Stimulated activated naive CD4-positive, alpha-beta T cell (primary cell): ENCODE data around the gene NAA35.
"Not testable (repeated sequence)": the region's sequence is repeated elsewhere in the genome, so short reads cannot be mapped to it uniquely, and the experiment has no call there.

ENCODE experiments used
- DNase-seq, 6 experiments: peaks; one replicate each; lab custom pipeline; 2025; lab: John Stamatoyannopoulos, UW

Gene NAA35

GRCh38 chr9:86034863-86035734 lies 94.2 kb downstream of the NAA35 start:
- DNase-seq = no peak

DNA sequence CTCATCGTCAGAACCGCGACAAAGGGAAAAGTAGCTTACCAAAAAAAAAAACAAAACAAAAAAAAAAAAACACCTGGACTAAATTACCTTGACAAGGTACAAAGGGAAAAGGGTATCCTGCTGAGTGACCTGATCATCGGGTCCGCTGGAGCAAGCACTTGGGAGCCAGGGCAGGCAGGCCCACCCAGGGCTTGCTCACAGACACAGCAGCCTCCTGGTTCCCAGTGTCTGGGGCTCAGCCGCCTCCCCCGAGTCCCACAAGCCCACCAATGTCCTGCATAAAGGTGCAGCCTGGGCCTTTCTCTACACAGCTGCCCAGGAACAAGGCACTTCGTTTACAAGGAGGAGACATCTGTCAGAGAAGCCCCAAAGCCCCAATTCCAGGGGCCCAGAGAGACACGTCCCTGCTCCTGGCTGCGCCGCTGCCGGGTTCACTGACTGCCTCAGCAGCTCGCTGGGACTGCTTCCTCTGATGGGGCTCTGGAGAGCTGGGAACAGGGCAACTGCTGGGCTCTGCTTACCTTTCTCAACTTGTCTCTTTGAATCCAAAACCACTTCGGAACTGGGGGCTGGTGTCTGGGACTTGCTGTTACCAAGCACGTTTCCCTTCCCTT lies 95.0 kb downstream of the NAA35 start:
- no peak for DNase-seq

DNA sequence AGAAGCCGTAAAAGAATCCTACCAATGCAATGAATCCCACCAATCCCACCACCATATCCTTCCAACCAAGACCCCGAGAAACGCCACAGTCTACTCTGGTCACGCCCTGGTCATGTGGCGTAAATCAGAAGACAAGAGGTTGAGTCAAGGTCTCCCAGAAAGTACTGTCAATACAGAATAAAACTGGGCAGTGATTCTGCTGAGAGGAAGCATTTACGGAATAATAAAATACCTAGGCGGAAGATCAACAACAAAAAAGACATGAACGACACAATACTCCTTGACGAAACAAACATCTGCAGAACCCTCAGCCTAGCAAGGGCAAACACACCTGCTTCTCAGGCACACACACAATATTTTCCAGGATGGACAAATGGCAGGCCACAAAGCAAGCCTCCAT lies 95.6 kb downstream of the NAA35 start:
- DNase-seq = no peak

GRCh38 chr9:86039991-86040860 lies 99.3 kb downstream of the NAA35 start:
- no peak for DNase-seq

DNA sequence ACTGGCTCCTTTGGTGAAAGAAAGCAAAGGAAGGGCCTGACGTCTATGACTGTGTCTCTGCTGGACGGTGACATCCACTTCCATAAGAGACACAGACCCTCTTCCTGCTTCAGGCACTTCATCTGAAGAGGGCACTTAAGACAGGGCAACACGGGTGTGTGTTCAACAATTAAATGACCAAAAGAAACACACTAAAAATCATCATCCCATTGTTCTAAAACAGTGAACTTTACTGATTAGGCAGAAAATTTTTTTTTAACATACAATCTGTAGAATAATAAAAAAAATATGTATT lies 99.9 kb downstream of the NAA35 start:
- no peak for DNase-seq

DNA sequence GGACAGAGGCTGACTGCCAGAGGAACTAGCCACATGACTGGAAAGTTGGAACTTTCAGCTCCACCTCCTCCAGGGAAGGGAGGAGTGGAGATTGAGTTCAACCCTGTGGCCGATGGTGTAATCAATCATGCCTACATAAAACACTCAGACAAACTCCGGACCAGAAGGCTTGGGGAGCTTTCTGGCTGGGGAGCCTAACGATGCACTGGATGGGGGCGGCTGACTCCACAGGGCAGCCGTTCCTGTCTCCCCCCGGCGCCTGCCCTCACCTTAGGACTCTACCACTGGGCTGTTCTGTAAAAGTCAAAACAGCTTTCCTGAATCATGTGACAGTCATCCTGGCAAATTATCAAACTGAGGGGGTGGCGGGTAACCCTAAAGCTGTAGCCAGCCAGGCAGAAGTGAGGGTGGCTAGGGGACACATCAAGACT lies 100.4 kb downstream of the NAA35 start:
- no peak for DNase-seq

DNA sequence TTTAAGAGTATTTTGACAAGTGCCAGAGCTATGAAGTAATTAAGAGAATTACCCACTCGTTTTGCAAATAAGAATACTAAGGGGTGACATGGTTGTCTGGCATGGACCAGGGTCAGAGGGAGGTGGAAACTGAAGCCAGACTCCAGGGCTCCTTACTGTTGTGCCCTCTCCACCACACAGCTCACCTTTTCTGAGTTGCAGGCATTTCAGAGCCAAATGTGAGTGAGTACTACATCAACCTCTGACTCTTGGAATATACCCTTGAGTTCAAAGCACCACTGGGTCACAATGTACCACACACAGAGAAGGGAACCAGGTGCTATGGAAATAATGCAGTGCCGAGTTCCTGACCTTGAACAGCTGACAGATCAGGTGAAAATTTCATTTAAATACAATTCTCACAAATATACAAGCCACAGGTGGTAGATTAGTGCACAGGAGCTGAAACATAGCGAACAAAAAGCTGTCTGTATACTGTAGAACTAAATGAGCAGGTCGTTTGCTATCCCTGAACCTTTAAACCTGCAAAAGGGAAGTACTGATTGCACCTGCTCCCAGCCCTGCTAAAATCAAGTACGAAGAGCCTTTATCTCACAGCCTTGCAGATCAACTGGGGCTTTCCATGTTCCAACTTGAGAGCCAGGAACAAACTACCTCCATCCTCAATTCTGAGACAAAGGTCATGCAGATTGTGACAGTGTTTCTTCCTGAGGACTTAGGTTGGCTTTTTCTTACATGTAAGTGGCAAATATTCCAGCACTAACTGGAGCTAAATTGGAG lies 101.4 kb downstream of the NAA35 start:
- no peak for DNase-seq

- no peak for DNase-seq
Measured at GRCh38 chr9:86043586-86043985, 102.6 kb downstream of the NAA35 start.

DNA sequence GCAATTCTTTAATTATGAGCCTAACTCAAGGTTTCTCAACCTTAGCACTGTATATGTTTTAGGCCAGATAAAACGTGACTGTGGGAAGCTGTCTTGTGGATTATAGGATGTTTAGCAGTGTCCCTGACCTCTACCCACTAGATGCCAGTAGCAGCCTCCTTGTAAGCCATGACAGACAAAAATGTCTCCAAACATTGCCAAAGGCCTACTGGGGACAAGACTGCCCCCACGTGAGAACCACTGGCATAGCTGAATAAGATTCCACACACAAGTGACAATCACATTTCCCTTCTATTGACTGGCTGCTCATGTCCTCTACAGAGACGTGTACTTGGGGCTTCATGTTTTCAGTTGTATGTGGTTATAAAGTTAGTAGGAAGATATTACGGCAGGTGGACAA lies 103.1 kb downstream of the NAA35 start:
- no peak for DNase-seq

DNA sequence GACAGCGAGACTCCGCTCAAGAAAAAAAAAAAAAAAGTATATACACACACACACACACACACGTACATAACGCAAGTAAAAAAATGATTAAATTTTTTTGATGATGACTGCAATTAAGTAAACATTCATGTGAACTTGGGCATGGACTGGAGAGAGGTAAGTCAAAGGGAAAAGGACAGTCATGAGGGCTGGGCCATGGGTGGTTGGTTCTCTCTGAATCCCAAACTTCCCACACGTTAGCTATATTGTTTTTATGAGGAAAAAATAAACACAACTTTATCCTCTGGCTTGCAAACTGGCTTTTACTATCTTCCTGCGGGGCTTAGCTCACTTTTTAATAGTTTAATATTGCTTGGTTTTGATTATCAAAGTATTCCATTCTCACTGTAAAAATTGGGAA lies 104.7 kb downstream of the NAA35 start:
- no peak for DNase-seq

GRCh38 chr9:86046071-86046636 lies 105.2 kb downstream of the NAA35 start:
- DNase-seq = no peak

- no peak for DNase-seq
Measured at GRCh38 chr9:86046930-86047341, 106.0 kb downstream of the NAA35 start.

GRCh38 chr9:86047361-86047760 lies 106.4 kb downstream of the NAA35 start:
- DNase-seq = no peak

DNA sequence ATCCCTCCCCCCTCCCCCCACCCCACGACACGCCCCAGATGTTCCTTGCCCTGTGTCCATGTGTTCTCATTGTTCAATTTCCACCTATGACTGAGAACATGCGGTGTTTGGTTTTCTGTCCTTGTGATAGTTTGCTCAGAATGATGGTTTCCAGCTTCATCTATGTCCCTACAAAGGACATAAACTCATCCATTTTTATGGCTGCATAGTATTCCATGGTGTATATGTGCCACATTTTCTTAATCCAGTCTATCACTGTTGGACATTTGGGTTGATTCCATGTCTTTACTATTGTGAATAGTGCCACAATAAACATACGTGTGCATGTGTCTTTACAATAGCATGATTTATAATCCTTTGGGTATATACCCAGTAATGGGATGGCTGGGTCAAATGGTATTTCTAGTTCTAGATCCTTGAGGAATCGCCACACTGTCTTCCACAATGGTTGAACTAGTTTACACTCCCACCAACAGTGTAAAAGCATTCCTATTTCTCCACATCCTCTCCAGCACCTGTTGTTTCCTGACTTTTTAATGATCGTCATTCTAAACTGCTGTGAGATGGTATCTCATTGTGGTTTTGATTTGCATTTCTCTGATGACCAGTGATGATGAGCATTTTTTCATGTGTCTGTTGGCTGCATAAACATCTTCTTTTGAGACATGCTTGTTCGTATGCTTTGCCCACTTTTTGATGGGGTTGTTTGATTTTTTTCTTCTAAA lies 107.2 kb downstream of the NAA35 start:
- DNase-seq = not testable (repeated sequence)

- no peak for DNase-seq
Measured at GRCh38 chr9:86052556-86053468, 111.9 kb downstream of the NAA35 start.

DNA sequence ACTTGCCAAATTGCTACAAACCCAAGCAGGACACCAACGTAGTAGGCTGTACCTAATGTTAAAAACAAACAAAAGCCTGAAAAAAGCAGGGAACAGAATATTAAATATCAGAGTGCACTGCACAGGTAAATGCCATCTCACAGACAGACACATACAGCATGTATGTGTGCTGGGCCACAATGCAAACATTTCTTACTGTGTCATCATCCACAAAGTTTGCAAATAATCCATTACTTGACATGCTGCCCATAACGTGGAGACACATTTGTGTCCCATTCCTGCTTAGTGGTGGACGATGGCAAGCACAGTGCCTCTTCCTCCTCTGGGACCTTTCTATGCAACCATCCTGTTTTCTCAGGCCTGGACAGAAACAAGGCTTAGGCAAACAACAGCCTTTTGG lies 113.7 kb downstream of the NAA35 start:
- no peak for DNase-seq

GRCh38 chr9:86057491-86057890 lies 116.5 kb downstream of the NAA35 start:
- no peak for DNase-seq

DNA sequence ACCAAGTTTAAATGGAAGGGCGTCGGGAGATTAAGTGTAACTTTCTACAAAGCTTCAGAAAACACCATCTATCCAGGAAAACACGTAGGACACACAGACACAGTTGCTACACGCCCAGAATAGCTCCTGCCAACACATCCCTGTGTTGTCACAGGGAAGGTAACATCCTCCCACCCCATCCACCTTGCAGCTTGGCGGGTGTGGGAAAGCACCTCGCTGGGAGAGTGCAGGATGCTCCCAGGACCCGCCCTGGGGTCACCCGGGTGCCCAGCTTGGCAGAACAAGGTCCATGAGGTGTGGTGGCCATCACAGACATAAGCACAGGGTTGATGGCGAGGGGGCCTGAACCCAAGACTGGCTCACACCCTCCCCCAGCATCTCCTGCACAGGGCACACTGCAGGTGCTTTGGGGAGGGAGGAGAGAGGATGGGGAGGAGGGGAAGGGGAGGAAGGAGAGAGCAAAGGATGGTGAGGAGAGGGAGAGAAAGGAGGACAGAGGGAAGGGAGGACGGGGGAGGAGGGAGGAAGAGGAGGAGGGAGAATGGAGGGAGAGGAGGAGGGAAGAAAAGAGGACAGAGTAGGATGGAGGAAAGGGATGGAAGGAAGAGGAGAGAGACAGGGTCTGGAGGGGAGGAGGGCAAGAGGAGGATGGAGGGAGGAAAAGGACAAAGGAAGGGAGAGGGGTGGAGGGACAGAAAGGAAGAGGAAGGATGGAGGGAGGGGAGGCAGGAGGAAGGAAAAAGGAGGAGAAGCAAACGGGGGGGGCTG lies 121.2 kb downstream of the NAA35 start:
- DNase-seq = no peak
